HG02973 (cell line): ENCODE measurements around the gene CCND1.
"Not testable (repeated sequence)": the region's sequence is repeated elsewhere in the genome, so short reads cannot be mapped to it uniquely, and the experiment has no call there.

ENCODE experiments used
- ATAC-seq: cut with Tn5 transposase; IDR thresholded peaks from one replicate; pipeline ENCODE4 v1.9.1; 2021; ENCODE audit warnings: moderate library complexity; ENCODE audit not compliant: unreplicated experiment

Gene CCND1

GRCh38 chr11:69617682-69618081 lies 23.3 kb upstream of the CCND1 start:
- ATAC-seq, result no peak

GRCh38 chr11:69618237-69618636 lies 22.7 kb upstream of the CCND1 start:
- ATAC-seq, result no peak

GRCh38 chr11:69620683-69621290 lies 20.2 kb upstream of the CCND1 start:
- ATAC-seq, result no peak

GRCh38 chr11:69622097-69622681 lies 18.8 kb upstream of the CCND1 start:
- not testable (repeated sequence) for ATAC-seq

- no peak for ATAC-seq
Measured at GRCh38 chr11:69624293-69624692, 16.7 kb upstream of the CCND1 start.

GRCh38 chr11:69625476-69625875 lies 15.5 kb upstream of the CCND1 start:
- no peak for ATAC-seq

GRCh38 chr11:69627551-69627950 lies 13.4 kb upstream of the CCND1 start:
- ATAC-seq, result no peak

- no peak for ATAC-seq
Measured at GRCh38 chr11:69630017-69630416, 10.9 kb upstream of the CCND1 start.

GRCh38 chr11:69630424-69630823 lies 10.5 kb upstream of the CCND1 start:
- no peak for ATAC-seq

GRCh38 chr11:69632900-69633299 lies 8.1 kb upstream of the CCND1 start:
- ATAC-seq, result no peak

GRCh38 chr11:69634069-69634468 lies 6.9 kb upstream of the CCND1 start:
- no peak for ATAC-seq

- ATAC-seq, result no peak
Measured at GRCh38 chr11:69634590-69634989, 6.4 kb upstream of the CCND1 start.

- ATAC-seq, result no peak
Measured at GRCh38 chr11:69635195-69635594, 5.8 kb upstream of the CCND1 start.

GRCh38 chr11:69635804-69636511 lies 5.0 kb upstream of the CCND1 start:
- ATAC-seq, result no peak

- no peak for ATAC-seq
Measured at GRCh38 chr11:69636512-69637197, 4.3 kb upstream of the CCND1 start.

- ATAC-seq, result no peak
Measured at GRCh38 chr11:69637198-69637940, 3.6 kb upstream of the CCND1 start.

- no peak for ATAC-seq
Measured at GRCh38 chr11:69637941-69638871, 2.8 kb upstream of the CCND1 start.

- ATAC-seq, result no peak
Measured at GRCh38 chr11:69638941-69639681, 1.8 kb upstream of the CCND1 start.

GRCh38 chr11:69639831-69640230 lies 1.1 kb upstream of the CCND1 start:
- no peak for ATAC-seq
